IMR-90 (cell line): ENCODE measurements around the gene DGKE. TPM values are rescaled to one million over a fixed set of nuclear protein-coding genes. Genes with fewer than 3 reads are reported as not detected.

ENCODE experiments used
- ATAC-seq: fragments of 200-7000 bp; cut with Tn5 transposase; 2 replicates; pipeline ENCODE4 v1.9.1; 2020; ENCODE audit warnings: low read depth, mild to moderate bottlenecking, moderate library complexity
- BruUV-seq: library from RNA; stranded (reverse); fragments of 400-500 nt; replicated peaks from 2 replicates; lab custom pipeline; 2021; lab: Mats Ljungman, UMichigan
- CTCF ChIA-PET: fragments of 300-600 bp; formaldehyde crosslinking; extraction: SDS; loops from one replicate; lab custom pipeline; 2021; ENCODE audit warnings: antibody characterized with exemption; lab: Yijun Ruan, JAX
- POLR2A ChIA-PET: fragments of 300-600 bp; sonication (Branson Sonifier 250); formaldehyde crosslinking; loops from one replicate; lab custom pipeline; 2022; ENCODE audit warnings: antibody characterized with exemption; ENCODE audit not compliant: unreplicated experiment; lab: Charles Lee
- DNase-seq: peaks from one replicate; pipeline ENCODE4 v3.0.0; 2013
- H2AFZ ChIP-seq: replicated peaks from 2 replicates; pipeline ENCODE3; 2013; ENCODE audit warnings: low read length, mild to moderate bottlenecking; ENCODE audit not compliant: poor library complexity
- H2AK5ac ChIP-seq: 2 replicates; pipeline ENCODE4 v1.6.1; 2013; ENCODE audit warnings: low read depth, low read length, inconsistent platforms
- H2AK9ac ChIP-seq: replicated peaks from 2 replicates; pipeline ENCODE3; 2013; ENCODE audit warnings: mild to moderate bottlenecking, low read depth, low read length, moderate library complexity; ENCODE audit not compliant: poor library complexity
- H2BK120ac ChIP-seq: 2 replicates; pipeline ENCODE4 v1.6.1; 2013; ENCODE audit warnings: low read depth, low read length, inconsistent platforms
- H2BK15ac ChIP-seq: 3 replicates; pipeline ENCODE4 v1.6.1; 2013; ENCODE audit warnings: low read depth, low read length, inconsistent platforms
- H2BK20ac ChIP-seq: 2 replicates; pipeline ENCODE4 v1.6.1; 2013; ENCODE audit warnings: low read depth, mild to moderate bottlenecking, inconsistent platforms, low read length, moderate library complexity
- H2BK5ac ChIP-seq: 2 replicates; pipeline ENCODE4 v1.6.1; 2013; ENCODE audit warnings: mild to moderate bottlenecking, low read depth, low read length, inconsistent platforms; ENCODE audit not compliant: poor library complexity, severe bottlenecking
- H3K14ac ChIP-seq: replicated peaks from 2 replicates; pipeline ENCODE4 v1.6.1; 2013; ENCODE audit warnings: low read depth, low read length, inconsistent platforms
- H3K18ac ChIP-seq: 2 replicates; pipeline ENCODE4 v1.6.1; 2013; ENCODE audit warnings: low read depth, low read length, control low read depth
- H3K23ac ChIP-seq: 2 replicates; pipeline ENCODE4 v1.6.1; 2013; ENCODE audit warnings: low read depth, low read length, inconsistent platforms
- H3K27ac ChIP-seq: 2 replicates; pipeline ENCODE4 v1.5.1; 2013; ENCODE audit warnings: mild to moderate bottlenecking, control low read depth, low read length; ENCODE audit not compliant: insufficient read depth
- H3K27me3 ChIP-seq: 2 replicates; pipeline ENCODE4 v1.6.1; 2013; ENCODE audit warnings: low read length; ENCODE audit not compliant: control insufficient read depth, insufficient read depth
- H3K36me3 ChIP-seq: 2 replicates; pipeline ENCODE4 v1.6.1; 2013; ENCODE audit warnings: low read length, mixed read lengths; ENCODE audit not compliant: control insufficient read depth, insufficient read depth
- H3K4ac ChIP-seq: 2 replicates; pipeline ENCODE4 v1.6.1; 2013; ENCODE audit warnings: low read depth, low read length, inconsistent platforms
- H3K4me1 ChIP-seq: 2 replicates; pipeline ENCODE4 v1.6.1; 2013; ENCODE audit warnings: low read length, mixed read lengths; ENCODE audit not compliant: control insufficient read depth, insufficient read depth
- H3K4me2 ChIP-seq: 2 replicates; pipeline ENCODE4 v1.6.1; 2013; ENCODE audit warnings: low read depth, mild to moderate bottlenecking, control low read depth, low read length, moderate library complexity
- H3K4me3 ChIP-seq: 2 replicates; pipeline ENCODE4 v1.5.1; 2013; ENCODE audit warnings: low read depth, mild to moderate bottlenecking, control low read depth, low read length, moderate library complexity; ENCODE audit not compliant: insufficient read depth
- H3K56ac ChIP-seq: 2 replicates; pipeline ENCODE4 v1.6.1; 2013; ENCODE audit warnings: low read length, inconsistent platforms; ENCODE audit not compliant: insufficient read depth; ENCODE audit errors: extremely low read depth
- H3K79me1 ChIP-seq, 2 experiments: 2 replicates each; pipeline ENCODE4 v1.6.1; 2013; ENCODE audit warnings: low read length in 2 of 2, inconsistent platforms in 1 of 2, low read depth in 1 of 2
- H3K9ac ChIP-seq: 2 replicates; pipeline ENCODE4 v1.6.1; 2013; ENCODE audit warnings: low read depth, low read length, control low read depth
- H3K9me1 ChIP-seq: 2 replicates; pipeline ENCODE4 v1.6.1; 2013; ENCODE audit warnings: low read length, inconsistent platforms; ENCODE audit not compliant: insufficient read depth
- H3K9me3 ChIP-seq: 2 replicates; pipeline ENCODE4 v1.6.1; 2013; ENCODE audit warnings: low read length; ENCODE audit not compliant: control insufficient read depth, insufficient read depth
- H4K20me1 ChIP-seq: 2 replicates; pipeline ENCODE4 v1.6.1; 2013; ENCODE audit warnings: low read length, inconsistent platforms; ENCODE audit not compliant: insufficient read depth
- H4K5ac ChIP-seq: 2 replicates; pipeline ENCODE4 v1.6.1; 2013; ENCODE audit warnings: mild to moderate bottlenecking, low read depth, low read length, control low read depth
- H4K8ac ChIP-seq, 2 experiments: 2 replicates each; pipeline ENCODE4 v1.6.1; 2013; ENCODE audit warnings: low read depth in 2 of 2, low read length in 2 of 2, control low read depth in 1 of 2, inconsistent platforms in 1 of 2
- H4K91ac ChIP-seq: 2 replicates; pipeline ENCODE4 v1.6.1; 2013; ENCODE audit warnings: low read depth, low read length, inconsistent platforms; ENCODE audit not compliant: insufficient read depth
- BHLHE40 ChIP-seq: fragments of 150-350 bp; IDR thresholded peaks from 2 replicates; pipeline ENCODE4 v1.6.1; 2016; ENCODE audit warnings: mild to moderate bottlenecking, low read depth, low read length
- CEBPB ChIP-seq: IDR thresholded peaks from 2 replicates; pipeline ENCODE4 v1.6.1; 2012; ENCODE audit warnings: low read depth, low read length, improper control_type of control experiment
- CHD1 ChIP-seq: IDR thresholded peaks from 2 replicates; pipeline ENCODE4 v1.6.1; 2012; ENCODE audit warnings: low read depth, low read length, improper control_type of control experiment
- FOS ChIP-seq: fragments of 150-350 bp; IDR thresholded peaks from 2 replicates; pipeline ENCODE4 v1.6.1; 2016; ENCODE audit warnings: low read depth, low read length
- MAFK ChIP-seq: IDR thresholded peaks from 2 replicates; pipeline ENCODE4 v1.6.1; 2012; ENCODE audit warnings: low read depth, low read length, improper control_type of control experiment
- MAZ ChIP-seq: IDR thresholded peaks from 2 replicates; pipeline ENCODE4 v1.6.1; 2012; ENCODE audit warnings: low read depth, mild to moderate bottlenecking, low read length, improper control_type of control experiment, moderate library complexity, borderline replicate concordance
- MXI1 ChIP-seq: IDR thresholded peaks from 2 replicates; pipeline ENCODE4 v1.6.1; 2012; ENCODE audit warnings: low read depth, mild to moderate bottlenecking, low read length, moderate library complexity, borderline replicate concordance
- NFE2L2 ChIP-seq: fragments of 150-350 bp; IDR thresholded peaks from 2 replicates; pipeline ENCODE4 v1.6.1; 2016; ENCODE audit warnings: low read depth, mild to moderate bottlenecking, low read length
- RAD21 ChIP-seq: IDR thresholded peaks from 2 replicates; pipeline ENCODE4 v1.6.1; 2012; ENCODE audit warnings: low read length, improper control_type of control experiment
- RCOR1 ChIP-seq: IDR thresholded peaks from 2 replicates; pipeline ENCODE4 v1.6.1; 2012; ENCODE audit warnings: mild to moderate bottlenecking, low read length, improper control_type of control experiment; ENCODE audit not compliant: insufficient replicate concordance
- WGBS, 2 experiments: methylation state at CpG; one replicate each; pipeline versions ENCODE4 v1.1.5 to v1.1.7; 2013; ENCODE audit warnings: missing lambda C conversion rate in 2 of 2; ENCODE audit not compliant: insufficient read length in 1 of 2; ENCODE audit errors: extremely low coverage in 2 of 2; 5-methylcytosine and 5-hydroxymethylcytosine counted together
- dilution Hi-C: fragments of 300-500 bp; cut with HindIII; formaldehyde crosslinking; loops from one replicate; pipeline ENCODE4 v1.14.3; 2018; ENCODE audit warnings: low sequenced_read_pairs; ENCODE audit not compliant: unreplicated experiment
- in situ Hi-C: fragments of 300-500 bp; cut with MboI; formaldehyde crosslinking; loops from 3 replicates; pipeline ENCODE4 v1.14.3; 2019; ENCODE audit warnings: low sequenced_read_pairs, inconsistent platforms, mixed read lengths
- intact Hi-C: fragments of 100-400 bp; cut with micrococcal nuclease; formaldehyde crosslinking; loops from 2 replicates; pipeline ENCODE4 v1.10.0; 2022
- polyA plus RNA-seq, 3 experiments: library from polyadenylated mRNA; depleted of rRNA; stranded (reverse); fragments of >200 nt; gene quantifications; 2 replicates each; pipeline ENCODE4 v1.2.3, GENCODE V29; 2012; ENCODE audit warnings: low replicate concordance in 1 of 3
- total RNA-seq: library from RNA; depleted of rRNA; stranded (reverse); fragments of >200 nt; gene quantifications from 2 replicates; pipeline ENCODE4 v1.2.3, GENCODE V29; 2012
- TF ChIP-seq, protein P1 (sequence below): conservative IDR thresholded peaks from 2 replicates; pipeline ENCODE4 v1.5.1; 2012; ENCODE audit warnings: mild to moderate bottlenecking, low read depth, low read length, improper control_type of control experiment
- TF ChIP-seq, protein P2 (sequence below): fragments of 150-350 bp; IDR thresholded peaks from 2 replicates; pipeline ENCODE4 v1.6.1; 2016; ENCODE audit warnings: low read depth, mild to moderate bottlenecking, low read length, moderate library complexity, borderline replicate concordance
- TF ChIP-seq, protein P3 (sequence below): fragments of 150-350 bp; IDR thresholded peaks from 2 replicates; pipeline ENCODE4 v1.6.1; 2017; ENCODE audit warnings: mild to moderate bottlenecking, antibody characterized with exemption, low read length, low read depth

Gene DGKE
- total and polyA plus RNA-seq, 2 of the 4 experiments (the other 2 are of a cell fraction): 3.9 to 5.0 TPM

DNA sequence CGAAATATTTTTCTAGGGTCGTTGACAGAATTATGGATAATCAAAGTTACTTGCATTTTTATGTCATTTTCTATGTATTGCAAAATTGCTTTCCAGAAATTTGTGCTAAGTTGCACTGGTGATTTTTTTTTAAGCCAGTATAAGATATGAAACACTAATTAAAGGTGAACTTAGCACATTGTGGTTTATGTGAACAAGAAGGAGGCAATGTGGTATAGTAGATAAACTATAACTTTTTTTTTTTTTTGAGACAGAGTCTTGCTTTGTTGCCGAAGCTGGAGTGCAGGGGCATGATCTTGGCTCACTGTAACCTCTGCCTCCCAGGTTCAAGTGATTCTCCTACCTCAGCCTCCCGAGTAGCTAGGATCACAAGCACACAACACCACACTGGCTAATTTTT lies 13.2 kb downstream of the DGKE start:
- intact Hi-C loops: no loop called here
- Histone ChIP-seq H3K79me1 (no peaks in the 10 kb centered on the region; a peak in 1 of 4 replicates), H3K4me3 (no peak overlapping the region), H3K23ac (no peak overlapping the region), H3K36me3 (peaks cover 9% of the 10 kb centered on the region), H2BK15ac (no peak overlapping the region), H4K8ac (no peak overlapping the region), H4K5ac (no peak overlapping the region), H3K9me1 (no peaks in the 10 kb centered on the region), H3K4me1 (no peaks in the 10 kb centered on the region), H2BK120ac (no peak overlapping the region), H4K20me1 (no peaks in the 10 kb centered on the region), H2AK5ac (no peak overlapping the region), H2BK20ac (no peak overlapping the region), H3K27me3 (no peaks in the 10 kb centered on the region), H3K18ac (no peak overlapping the region), H3K4me2 (no peak overlapping the region), H4K91ac (no peak overlapping the region), H3K9me3 (no peaks in the 10 kb centered on the region), H2AFZ (no peak overlapping the region), H2BK5ac (no peak overlapping the region), H3K4ac (no peak overlapping the region), H2AK9ac (no peak overlapping the region), H3K9ac (no peak overlapping the region), H3K27ac (no peak overlapping the region), H3K14ac (no peak overlapping the region), H3K56ac (no peak overlapping the region)
- TF ChIP-seq, protein P1, sequence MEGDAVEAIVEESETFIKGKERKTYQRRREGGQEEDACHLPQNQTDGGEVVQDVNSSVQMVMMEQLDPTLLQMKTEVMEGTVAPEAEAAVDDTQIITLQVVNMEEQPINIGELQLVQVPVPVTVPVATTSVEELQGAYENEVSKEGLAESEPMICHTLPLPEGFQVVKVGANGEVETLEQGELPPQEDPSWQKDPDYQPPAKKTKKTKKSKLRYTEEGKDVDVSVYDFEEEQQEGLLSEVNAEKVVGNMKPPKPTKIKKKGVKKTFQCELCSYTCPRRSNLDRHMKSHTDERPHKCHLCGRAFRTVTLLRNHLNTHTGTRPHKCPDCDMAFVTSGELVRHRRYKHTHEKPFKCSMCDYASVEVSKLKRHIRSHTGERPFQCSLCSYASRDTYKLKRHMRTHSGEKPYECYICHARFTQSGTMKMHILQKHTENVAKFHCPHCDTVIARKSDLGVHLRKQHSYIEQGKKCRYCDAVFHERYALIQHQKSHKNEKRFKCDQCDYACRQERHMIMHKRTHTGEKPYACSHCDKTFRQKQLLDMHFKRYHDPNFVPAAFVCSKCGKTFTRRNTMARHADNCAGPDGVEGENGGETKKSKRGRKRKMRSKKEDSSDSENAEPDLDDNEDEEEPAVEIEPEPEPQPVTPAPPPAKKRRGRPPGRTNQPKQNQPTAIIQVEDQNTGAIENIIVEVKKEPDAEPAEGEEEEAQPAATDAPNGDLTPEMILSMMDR: no peak
- TF ChIP-seq MXI1 (no peak), RAD21 (no peak), RCOR1 (no peak), CHD1 (no peak), MAZ (no peak), CEBPB (no peak), BHLHE40 (no peak), MAFK (no peak), FOS (no peak), NFE2L2 (no peak)
- TF ChIP-seq, protein P2, sequence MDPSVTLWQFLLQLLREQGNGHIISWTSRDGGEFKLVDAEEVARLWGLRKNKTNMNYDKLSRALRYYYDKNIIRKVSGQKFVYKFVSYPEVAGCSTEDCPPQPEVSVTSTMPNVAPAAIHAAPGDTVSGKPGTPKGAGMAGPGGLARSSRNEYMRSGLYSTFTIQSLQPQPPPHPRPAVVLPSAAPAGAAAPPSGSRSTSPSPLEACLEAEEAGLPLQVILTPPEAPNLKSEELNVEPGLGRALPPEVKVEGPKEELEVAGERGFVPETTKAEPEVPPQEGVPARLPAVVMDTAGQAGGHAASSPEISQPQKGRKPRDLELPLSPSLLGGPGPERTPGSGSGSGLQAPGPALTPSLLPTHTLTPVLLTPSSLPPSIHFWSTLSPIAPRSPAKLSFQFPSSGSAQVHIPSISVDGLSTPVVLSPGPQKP: no peak
- TF ChIP-seq, protein P3, sequence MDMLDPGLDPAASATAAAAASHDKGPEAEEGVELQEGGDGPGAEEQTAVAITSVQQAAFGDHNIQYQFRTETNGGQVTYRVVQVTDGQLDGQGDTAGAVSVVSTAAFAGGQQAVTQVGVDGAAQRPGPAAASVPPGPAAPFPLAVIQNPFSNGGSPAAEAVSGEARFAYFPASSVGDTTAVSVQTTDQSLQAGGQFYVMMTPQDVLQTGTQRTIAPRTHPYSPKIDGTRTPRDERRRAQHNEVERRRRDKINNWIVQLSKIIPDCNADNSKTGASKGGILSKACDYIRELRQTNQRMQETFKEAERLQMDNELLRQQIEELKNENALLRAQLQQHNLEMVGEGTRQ: no peak
- ChIA-PET POLR2A (no interaction called here), CTCF (no interaction called here)
- WGBS, 2 experiments: no CpG with 5 or more reads among the region's 4 CpGs
- DNase-seq (no peak), ATAC-seq (no peak)
- dilution Hi-C loops: no loop called here
- in situ Hi-C loops: no loop called here
- BruUV-seq: no TSS peak
